ENCODE data around the gene CCDC88B. TPM values are rescaled to one million over a fixed set of nuclear protein-coding genes. Genes with fewer than 3 reads are reported as not detected.

CCDC88B gene
- total and polyA plus RNA-seq, 10 of the 15 experiments (the other 5 are each of a cell fraction or from before 2014, with no cell fraction given): 0.24 to 66.0 (median 19.2) TPM

DNA sequence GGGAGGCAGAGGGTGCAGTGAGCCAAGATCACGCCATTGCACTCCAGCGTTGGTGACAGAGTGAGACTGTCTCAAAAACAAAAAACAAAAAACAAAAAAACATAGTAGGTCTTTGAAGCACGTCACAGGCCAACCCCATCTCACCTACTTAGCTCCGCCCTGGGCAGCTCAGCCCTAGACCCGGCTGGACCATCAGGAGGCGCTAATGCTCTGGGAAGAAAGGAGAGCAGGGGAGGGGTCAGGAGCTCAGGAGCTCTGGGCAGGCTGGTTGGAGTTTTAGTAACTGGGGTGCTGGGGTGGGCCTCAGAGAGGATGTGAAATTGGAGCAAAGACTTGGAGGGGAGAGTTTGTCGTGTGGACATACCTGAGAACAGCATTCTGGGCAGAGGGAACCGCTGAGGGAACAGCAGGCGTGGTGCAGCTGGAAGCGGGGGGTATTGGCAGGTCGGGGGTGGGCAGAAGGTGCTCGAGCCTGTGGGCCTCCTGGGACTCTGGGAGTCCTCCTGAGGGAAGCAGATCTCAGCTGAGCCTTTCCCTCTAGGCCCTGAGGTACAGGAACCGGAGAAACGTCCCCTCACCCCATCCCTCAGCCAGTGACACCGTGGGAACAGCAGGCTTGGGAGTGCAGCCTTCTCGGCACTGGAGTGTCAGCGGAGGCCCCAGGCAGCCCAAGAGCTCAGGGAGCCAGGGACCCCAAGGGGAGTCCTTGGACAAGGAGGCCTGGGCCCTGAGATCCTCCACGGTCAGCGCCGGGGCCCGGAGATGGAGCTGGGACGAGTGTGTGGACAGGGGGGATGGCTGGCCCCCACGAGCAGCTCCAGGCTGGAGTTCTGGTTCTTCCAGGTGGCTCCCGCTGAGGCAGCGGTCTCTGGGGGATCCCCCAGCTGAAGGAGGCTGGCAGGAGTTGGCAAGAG, 16.8 kb downstream of the CCDC88B start:
- H4K20me1 ChIP-seq (ENCODE audit: control insufficient read depth, insufficient read depth): no peaks in the 10 kb centered on the region
- intact Hi-C loops (cut with micrococcal nuclease; ENCODE audit: unreplicated experiment): loop anchor here (5.0 kb wide), 2 partner anchors 39 to 91 kb away; partner anchors contain the start of genes PRDX5 and TRMT112
- no peak overlapping the region for H3K4me3 ChIP-seq
- ChIA-PET RAD21 (ENCODE audit: unreplicated experiment) (interaction anchor here (0.5 to 9.7 kb wide), 6 partner anchors 21 to 346 kb away, joined by 3 to 176 read pairs (median 12); partner anchors contain the start of genes ESRRA, PRDX5 and TRMT112), CTCF (interaction anchor here (0.6 to 7.3 kb wide), 14 partner anchors 14 to 298 kb away, joined by 3 to 143 read pairs (median 8); partner anchors contain the start of genes CATSPERZ, CCDC88B, ESRRA and FERMT3), POLR2A (interaction anchor here (0.6 to 2.6 kb wide), 6 partner anchors 29 to 444 kb away, joined by 3 to 23 read pairs (median 6); partner anchors contain the start of genes ESRRA, PRDX5 and TRMT112), SMC1A (ENCODE audit: uncharacterized antibody, unreplicated experiment) (interaction anchor here (0.9 to 2.2 kb wide), 5 partner anchors 19 to 290 kb away, joined by 3 to 37 read pairs (median 4); partner anchors contain the start of genes PRDX5 and TRMT112)
- no peak overlapping the region for H2AFZ ChIP-seq (ENCODE audit: control insufficient read depth, low read depth, low read length)
- DNase-seq (ENCODE audit: low read depth, low spot score): no peak
- BruUV-seq (replicated peaks): TSS peak; percentile 75
- 85% methylated on average over 25 of the region's 25 CpGs for WGBS (ENCODE audit: insufficient coverage, insufficient replicate concordance, low lambda C conversion rate, missing lambda C conversion rate)
- FAIRE-seq: no peak
- no peak for ATAC-seq
- no peak overlapping the region for H3K4me2 ChIP-seq (ENCODE audit: control insufficient read depth, insufficient read depth)
- peaks cover 21% of the 10 kb centered on the region for H3K79me2 ChIP-seq (ENCODE audit: control insufficient read depth, insufficient read depth, low read length)
- H3K9ac ChIP-seq (ENCODE audit: control insufficient read depth, insufficient read depth, low read length): no peak overlapping the region
- TF ChIP-seq, protein P1, sequence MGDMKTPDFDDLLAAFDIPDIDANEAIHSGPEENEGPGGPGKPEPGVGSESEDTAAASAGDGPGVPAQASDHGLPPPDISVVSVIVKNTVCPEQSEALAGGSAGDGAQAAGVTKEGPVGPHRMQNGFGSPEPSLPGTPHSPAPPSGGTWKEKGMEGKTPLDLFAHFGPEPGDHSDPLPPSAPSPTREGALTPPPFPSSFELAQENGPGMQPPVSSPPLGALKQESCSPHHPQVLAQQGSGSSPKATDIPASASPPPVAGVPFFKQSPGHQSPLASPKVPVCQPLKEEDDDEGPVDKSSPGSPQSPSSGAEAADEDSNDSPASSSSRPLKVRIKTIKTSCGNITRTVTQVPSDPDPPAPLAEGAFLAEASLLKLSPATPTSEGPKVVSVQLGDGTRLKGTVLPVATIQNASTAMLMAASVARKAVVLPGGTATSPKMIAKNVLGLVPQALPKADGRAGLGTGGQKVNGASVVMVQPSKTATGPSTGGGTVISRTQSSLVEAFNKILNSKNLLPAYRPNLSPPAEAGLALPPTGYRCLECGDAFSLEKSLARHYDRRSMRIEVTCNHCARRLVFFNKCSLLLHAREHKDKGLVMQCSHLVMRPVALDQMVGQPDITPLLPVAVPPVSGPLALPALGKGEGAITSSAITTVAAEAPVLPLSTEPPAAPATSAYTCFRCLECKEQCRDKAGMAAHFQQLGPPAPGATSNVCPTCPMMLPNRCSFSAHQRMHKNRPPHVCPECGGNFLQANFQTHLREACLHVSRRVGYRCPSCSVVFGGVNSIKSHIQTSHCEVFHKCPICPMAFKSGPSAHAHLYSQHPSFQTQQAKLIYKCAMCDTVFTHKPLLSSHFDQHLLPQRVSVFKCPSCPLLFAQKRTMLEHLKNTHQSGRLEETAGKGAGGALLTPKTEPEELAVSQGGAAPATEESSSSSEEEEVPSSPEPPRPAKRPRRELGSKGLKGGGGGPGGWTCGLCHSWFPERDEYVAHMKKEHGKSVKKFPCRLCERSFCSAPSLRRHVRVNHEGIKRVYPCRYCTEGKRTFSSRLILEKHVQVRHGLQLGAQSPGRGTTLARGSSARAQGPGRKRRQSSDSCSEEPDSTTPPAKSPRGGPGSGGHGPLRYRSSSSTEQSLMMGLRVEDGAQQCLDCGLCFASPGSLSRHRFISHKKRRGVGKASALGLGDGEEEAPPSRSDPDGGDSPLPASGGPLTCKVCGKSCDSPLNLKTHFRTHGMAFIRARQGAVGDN (IDR thresholded peaks at IDR 0.05): no peak
- TF ChIP-seq TCF7 (IDR thresholded peaks at IDR 0.05; ENCODE audit: borderline replicate concordance) (no peak), SIN3A (IDR thresholded peaks at IDR 0.05; ENCODE audit: low read depth, low read length) (no peak), MEF2A (IDR thresholded peaks at IDR 0.05; ENCODE audit: insufficient read depth, low read depth, low read length) (no peak), RAD21 (IDR thresholded peaks at IDR 0.05; ENCODE audit: insufficient read depth, low read depth, low read length) (peak; percentile 47), YBX1 (IDR thresholded peaks at IDR 0.05) (no peak)
- TF ChIP-seq, protein P2, sequence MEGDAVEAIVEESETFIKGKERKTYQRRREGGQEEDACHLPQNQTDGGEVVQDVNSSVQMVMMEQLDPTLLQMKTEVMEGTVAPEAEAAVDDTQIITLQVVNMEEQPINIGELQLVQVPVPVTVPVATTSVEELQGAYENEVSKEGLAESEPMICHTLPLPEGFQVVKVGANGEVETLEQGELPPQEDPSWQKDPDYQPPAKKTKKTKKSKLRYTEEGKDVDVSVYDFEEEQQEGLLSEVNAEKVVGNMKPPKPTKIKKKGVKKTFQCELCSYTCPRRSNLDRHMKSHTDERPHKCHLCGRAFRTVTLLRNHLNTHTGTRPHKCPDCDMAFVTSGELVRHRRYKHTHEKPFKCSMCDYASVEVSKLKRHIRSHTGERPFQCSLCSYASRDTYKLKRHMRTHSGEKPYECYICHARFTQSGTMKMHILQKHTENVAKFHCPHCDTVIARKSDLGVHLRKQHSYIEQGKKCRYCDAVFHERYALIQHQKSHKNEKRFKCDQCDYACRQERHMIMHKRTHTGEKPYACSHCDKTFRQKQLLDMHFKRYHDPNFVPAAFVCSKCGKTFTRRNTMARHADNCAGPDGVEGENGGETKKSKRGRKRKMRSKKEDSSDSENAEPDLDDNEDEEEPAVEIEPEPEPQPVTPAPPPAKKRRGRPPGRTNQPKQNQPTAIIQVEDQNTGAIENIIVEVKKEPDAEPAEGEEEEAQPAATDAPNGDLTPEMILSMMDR (IDR thresholded peaks at IDR 0.05 in 2 of 3, conservative IDR thresholded peaks at IDR 0.05 in 1 of 3; ENCODE audit: control insufficient read depth in 2 of 3, extremely low read depth in 1 of 3, insufficient read depth in 1 of 3, low read depth in 3 of 3, low read length in 3 of 3): peak in 2 of 3 experiments; percentile 37 to 51; a peak in 5 of 6 replicates
- H3K9me3 ChIP-seq (replicated peaks; ENCODE audit: control insufficient read depth, insufficient read depth, low read length): no peaks in the 10 kb centered on the region
- peaks cover 30% of the 10 kb centered on the region for H3K4me1 ChIP-seq (ENCODE audit: control insufficient read depth, insufficient read depth, low read length)
- in situ Hi-C loops (cut with MboI): no loop called here
- H3K27ac ChIP-seq (ENCODE audit: control insufficient read depth, insufficient read depth): no peak overlapping the region
- H3K27me3 ChIP-seq (replicated peaks in 1 of 2; ENCODE audit: control insufficient read depth in 2 of 2, insufficient read depth in 2 of 2, low read length in 1 of 2): no peaks in the 10 kb centered on the region
- peaks cover 0 to 7% of the 10 kb centered on the region in 2 experiments; a peak in 2 of 4 replicates for H3K36me3 ChIP-seq (ENCODE audit: control insufficient read depth in 2 of 2, insufficient read depth in 2 of 2, low read length in 1 of 2)
